GM12878 (cell line): ENCODE results near the gene RASD1. TPM values are rescaled to one million over a fixed set of nuclear protein-coding genes. Genes with fewer than 3 reads are reported as not detected.
"Not testable (repeated sequence)": the region's sequence is repeated elsewhere in the genome, so short reads cannot be mapped to it uniquely, and the experiment has no call there.

Experiments used
- ATAC-seq: fragments of 200-7000 bp; cut with Tn5 transposase; 3 replicates; pipeline ENCODE4 v1.9.1; 2020; ENCODE audit warnings: mild to moderate bottlenecking, moderate library complexity
- BruUV-seq: library from RNA; stranded (reverse); fragments of 400-500 nt; replicated peaks from 2 replicates; lab custom pipeline; 2021; lab: Mats Ljungman, UMichigan
- CTCF ChIA-PET: fragments of 300-600 bp; sonication (Branson Sonifier 250); formaldehyde crosslinking; extraction: SDS; loops from one replicate; lab custom pipeline; 2021; ENCODE audit warnings: inconsistent platforms; lab: Yijun Ruan, JAX
- POLR2A ChIA-PET: fragments of 350-600 bp; formaldehyde crosslinking; extraction: SDS; loops from one replicate; lab custom pipeline; 2021; ENCODE audit warnings: inconsistent platforms; lab: Charles Lee
- RAD21 ChIA-PET: fragments of 300-600 bp; sonication (Branson Sonifier 250); formaldehyde crosslinking; loops from one replicate; lab custom pipeline; 2023; ENCODE audit warnings: antibody characterized with exemption; ENCODE audit not compliant: unreplicated experiment; lab: Charles Lee
- SMC1A ChIA-PET: fragments of 300-600 bp; sonication (Branson Sonifier 250); formaldehyde crosslinking; loops from one replicate; lab custom pipeline; 2023; ENCODE audit not compliant: unreplicated experiment, uncharacterized antibody; lab: Charles Lee
- DNase-seq: peaks from one replicate; pipeline ENCODE4 v3.0.0-alpha.2; 2011; ENCODE audit warnings: low read depth, low spot score
- FAIRE-seq: peaks from 3 replicates; lab custom pipeline; 2011; peaks lifted over from hg19 to GRCh38; lab: Jason Lieb, UNC
- H2AFZ ChIP-seq: 2 replicates; pipeline ENCODE4 v1.6.0; 2011; ENCODE audit warnings: low read depth, low read length, control low read depth; ENCODE audit not compliant: control insufficient read depth
- H3K27ac ChIP-seq: 2 replicates; pipeline ENCODE4 v1.5.1; 2011; ENCODE audit warnings: control low read depth; ENCODE audit not compliant: control insufficient read depth, insufficient read depth
- H3K27me3 ChIP-seq, 2 experiments: replicated peaks in 1 of 2; 2 replicates each; pipeline versions ENCODE4 v1.6.0 to v1.6.1; 2011; ENCODE audit warnings: low read length in 1 of 2; ENCODE audit not compliant: control insufficient read depth in 2 of 2, insufficient read depth in 2 of 2
- H3K36me3 ChIP-seq, 2 experiments: 2 replicates each; pipeline ENCODE4 v1.5.1; 2011; ENCODE audit warnings: low read length in 1 of 2; ENCODE audit not compliant: control insufficient read depth in 2 of 2, insufficient read depth in 2 of 2
- H3K4me1 ChIP-seq: 2 replicates; pipeline ENCODE4 v1.6.1; 2011; ENCODE audit warnings: mild to moderate bottlenecking, low read length, moderate library complexity, mixed read lengths; ENCODE audit not compliant: control insufficient read depth, insufficient read depth
- H3K4me2 ChIP-seq: 2 replicates; pipeline ENCODE4 v1.6.0; 2011; ENCODE audit warnings: control low read depth; ENCODE audit not compliant: control insufficient read depth, insufficient read depth
- H3K4me3 ChIP-seq: fragments of 200-600 bp; sonication (generic); 2 replicates; pipeline ENCODE4 v1.5.1; 2016
- H3K79me2 ChIP-seq: 2 replicates; pipeline ENCODE4 v1.6.0; 2011; ENCODE audit warnings: low read length; ENCODE audit not compliant: control insufficient read depth, insufficient read depth
- H3K9ac ChIP-seq: 2 replicates; pipeline ENCODE4 v1.8.0; 2011; ENCODE audit warnings: low read length, control low read depth, mixed read lengths; ENCODE audit not compliant: control insufficient read depth, insufficient read depth
- H3K9me3 ChIP-seq: replicated peaks from 3 replicates; pipeline ENCODE4 v1.5.1; 2011; ENCODE audit warnings: mild to moderate bottlenecking, low read length; ENCODE audit not compliant: control insufficient read depth, insufficient read depth
- H4K20me1 ChIP-seq: 2 replicates; pipeline ENCODE4 v1.6.0; 2011; ENCODE audit not compliant: control insufficient read depth, insufficient read depth
- E2F8 ChIP-seq: fragments of 450-650 bp; IDR thresholded peaks from 2 replicates; pipeline ENCODE4 v1.6.1; 2018; ENCODE audit warnings: mild to moderate bottlenecking, low read depth, moderate library complexity; ENCODE audit not compliant: partially characterized antibody
- EZH2 ChIP-seq: IDR thresholded peaks from 2 replicates; pipeline ENCODE4 v1.6.1; 2012; ENCODE audit warnings: low read depth, mild to moderate bottlenecking, control low read depth, inconsistent platforms, low read length, borderline replicate concordance; ENCODE audit not compliant: control insufficient read depth
- HCFC1 ChIP-seq: fragments of 150-350 bp; IDR thresholded peaks from 2 replicates; pipeline ENCODE4 v1.6.1; 2014; ENCODE audit warnings: low read length
- RELB ChIP-seq: fragments of 450-650 bp; IDR thresholded peaks from 2 replicates; pipeline ENCODE4 v1.6.1; 2017; ENCODE audit warnings: low read depth, mild to moderate bottlenecking, moderate library complexity
- SKIL ChIP-seq: fragments of 450-650 bp; IDR thresholded peaks from 2 replicates; pipeline ENCODE4 v1.6.1; 2017; ENCODE audit warnings: mild to moderate bottlenecking, low read depth, inconsistent platforms; ENCODE audit not compliant: poor library complexity, severe bottlenecking
- ZBTB33 ChIP-seq: fragments of 450-650 bp; IDR thresholded peaks from 2 replicates; pipeline ENCODE4 v1.6.1; 2017; ENCODE audit warnings: mild to moderate bottlenecking
- WGBS: methylation state at CpG from one replicate; pipeline ENCODE4 v1.1.6; 2016; ENCODE audit warnings: low lambda C conversion rate; ENCODE audit not compliant: insufficient replicate concordance, insufficient coverage; ENCODE audit errors: missing lambda C conversion rate; 5-methylcytosine and 5-hydroxymethylcytosine counted together
- in situ Hi-C: fragments of 300-500 bp; cut with MboI; formaldehyde crosslinking; loops from 9 replicates; pipeline ENCODE4 v1.14.3; 2018; ENCODE audit warnings: mixed read lengths
- intact Hi-C: fragments of 100-400 bp; cut with micrococcal nuclease; formaldehyde crosslinking; loops from one replicate; pipeline ENCODE4 v1.14.2; 2022; ENCODE audit not compliant: unreplicated experiment
- polyA plus RNA-seq, 11 experiments: library from polyadenylated mRNA; depleted of rRNA in 4 of 11; unstranded in 6 of 11; stranded (reverse) in 5 of 11; fragments of >200 nt; fragmentation: Nextera tagmentation in 4 of 11; fragmentation: Illumina TruSeq in 1 of 11; extraction: Ambion mirVana in 4 of 11; extraction: Trizol in 1 of 11; gene quantifications; 1 replicate in 1 of 11; 2 replicates in 10 of 11; pipeline versions ENCODE4 v1.2.1 to v1.2.3, GENCODE V29; 2011 to 2016; ENCODE audit warnings: inconsistent platforms in 2 of 11, missing spikeins in 2 of 11, low read depth in 1 of 11
- total RNA-seq, 4 experiments: library from RNA; depleted of rRNA in 3 of 4; stranded (reverse); fragments of >200 nt in 3 of 4; fragmentation: Illumina TruSeq in 1 of 4; extraction: Trizol in 1 of 4; gene quantifications; 2 replicates each; pipeline versions ENCODE4 v1.2.1 to v1.2.3, GENCODE V29; 2013 to 2021

RASD1 gene
- total and polyA plus RNA-seq, 10 of the 15 experiments (the other 5 are each of a cell fraction or from before 2014, with no cell fraction given) = 0.14 to 0.33 TPM; not detected in 8

GRCh38 chr17:17466511-17466910 lies 29.7 kb downstream of the RASD1 start (continued):
- TF ChIP-seq RELB = no peak
- no peak for TF ChIP-seq EZH2
- no peak for TF ChIP-seq ZBTB33
- no peak for TF ChIP-seq HCFC1
- no peak for TF ChIP-seq E2F8
- no peak for TF ChIP-seq SKIL

- not testable (repeated sequence) for FAIRE-seq
These were observed 30.3 kb downstream of the RASD1 start for GRCh38 chr17:17465878-17466277.

More at GRCh38 chr17:17465878-17466277, 30.3 kb downstream of the RASD1 start:
- POLR2A ChIA-PET = interaction anchor here (0.6 kb wide), 1 partner anchor 420 kb away, joined by 4 read pairs; no protein-coding TSS in a partner anchor
- intact Hi-C loops, H3K4me1 ChIP-seq, DNase-seq, H4K20me1 ChIP-seq, H3K27ac ChIP-seq, H3K9me3 ChIP-seq, ATAC-seq, BruUV-seq, H3K79me2 ChIP-seq, SMC1A ChIA-PET, H3K27me3 ChIP-seq, H2AFZ ChIP-seq, H3K9ac ChIP-seq, in situ Hi-C loops, CTCF ChIA-PET, H3K4me3 ChIP-seq, H3K36me3 ChIP-seq, H3K4me2 ChIP-seq, RAD21 ChIA-PET: not testable (repeated sequence)
- 0% methylated on average over 1 of the region's 1 CpG for WGBS
